GM18907 (cell line): ENCODE results near the gene TRMT11.
"Not testable (repeated sequence)": the region's sequence is repeated elsewhere in the genome, so short reads cannot be mapped to it uniquely, and the experiment has no call there.

Experiments
- ATAC-seq: cut with Tn5 transposase; IDR thresholded peaks from one replicate; pipeline ENCODE4 v1.9.1; 2021; ENCODE audit warnings: mild to moderate bottlenecking, moderate library complexity; ENCODE audit not compliant: unreplicated experiment

Gene TRMT11

DNA sequence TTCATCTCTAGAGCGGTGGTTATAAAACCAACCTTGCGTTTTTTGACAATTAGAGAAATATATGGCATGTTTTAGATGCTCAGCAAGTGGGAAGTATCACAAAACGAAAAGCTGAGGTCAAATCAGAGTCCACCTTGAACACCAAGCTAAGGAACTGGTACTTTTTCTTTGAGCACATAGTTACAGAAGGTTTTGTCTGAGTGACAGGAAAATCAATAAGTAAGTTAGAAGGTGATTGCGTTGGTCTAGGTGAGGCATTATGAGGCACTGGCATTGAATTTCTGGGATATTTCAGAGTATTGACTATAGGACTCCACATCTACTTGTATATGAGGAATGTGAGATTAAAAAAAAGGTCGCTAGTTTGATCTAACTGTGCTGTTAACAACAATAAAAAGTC, 30.4 kb upstream of the TRMT11 start:
- no peak for ATAC-seq

DNA sequence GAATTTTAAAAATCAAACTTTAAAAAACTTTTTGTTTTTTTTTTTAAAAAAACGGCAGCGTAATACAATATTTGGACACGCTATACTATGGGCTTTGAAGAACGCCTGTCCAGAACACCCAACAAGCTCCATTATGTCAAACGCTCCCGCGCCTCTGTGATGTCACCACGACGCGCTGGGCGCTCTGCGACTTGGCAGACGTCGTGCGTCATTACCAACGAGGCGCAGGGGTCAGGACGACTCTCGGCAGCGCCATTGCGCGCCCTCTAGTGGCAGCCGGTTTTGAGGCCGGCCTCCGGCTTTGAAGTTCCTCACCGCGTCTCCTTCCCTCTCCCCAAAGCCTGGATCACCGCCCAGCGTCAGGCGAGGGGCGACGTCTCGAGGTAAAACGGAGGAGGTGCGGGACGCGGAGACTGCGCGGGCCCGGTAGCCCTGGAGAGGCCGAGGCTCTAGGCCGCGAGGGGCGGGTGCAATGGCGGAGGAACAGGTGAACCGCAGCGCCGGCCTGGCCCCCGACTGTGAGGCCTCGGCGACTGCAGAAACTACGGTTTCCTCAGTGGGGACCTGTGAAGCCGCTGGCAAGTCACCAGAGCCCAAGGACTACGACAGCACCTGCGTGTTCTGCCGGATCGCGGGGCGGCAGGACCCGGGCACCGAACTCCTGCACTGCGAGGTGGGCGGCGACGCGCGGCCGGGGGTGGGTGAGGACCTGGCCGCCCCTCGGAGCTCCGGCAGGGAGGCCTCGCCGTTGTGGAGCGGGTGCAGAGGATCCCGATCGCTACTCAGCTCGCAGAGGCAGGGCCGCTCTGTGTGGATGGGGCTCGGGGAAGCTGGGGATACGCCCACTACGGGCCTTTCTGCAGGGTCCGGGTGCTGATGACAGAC, 29.6 kb upstream of the TRMT11 start, which contains the start of gene HINT3:
HINT3 (plus strand) TSS at position 265 of the 885 bp plus-strand sequence; CDS start at position 473, 208 bp downstream.
- ATAC-seq = peak; percentile 92

DNA sequence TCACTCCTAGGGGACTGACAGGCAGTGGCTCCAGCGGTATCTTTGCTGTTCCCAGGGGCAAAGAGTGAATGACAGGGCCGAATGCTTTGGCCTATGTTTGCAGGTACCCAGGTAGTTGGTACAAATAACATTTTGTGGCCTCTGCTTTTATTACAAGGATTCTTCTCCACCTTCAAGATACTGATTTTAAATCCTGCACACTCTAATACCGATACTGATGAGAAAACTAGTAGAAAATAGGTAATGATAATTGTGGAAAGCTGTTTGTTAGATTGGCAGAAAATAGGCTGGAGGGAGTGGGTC, 29.0 kb upstream of the TRMT11 start:
- ATAC-seq = no peak

DNA sequence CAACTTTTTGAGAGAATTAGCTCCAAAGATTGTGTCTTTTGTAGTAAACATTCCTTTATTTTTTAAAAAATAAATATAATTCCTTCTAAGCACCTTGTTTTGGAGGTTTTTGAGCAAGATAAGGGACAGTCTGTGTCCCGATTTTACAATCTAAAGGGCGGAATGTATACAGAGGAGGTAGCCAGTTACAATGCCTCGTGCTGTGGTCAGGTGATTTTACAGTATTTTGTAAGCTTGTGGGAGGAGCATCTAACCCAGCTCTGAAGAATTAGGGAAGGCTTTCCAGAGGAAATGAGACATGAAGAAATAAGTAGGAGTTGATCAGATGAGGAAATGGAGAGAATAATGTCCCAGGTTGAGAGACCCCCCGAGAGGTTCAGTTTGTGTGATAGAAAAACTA, 28.5 kb upstream of the TRMT11 start:
- no peak for ATAC-seq

DNA sequence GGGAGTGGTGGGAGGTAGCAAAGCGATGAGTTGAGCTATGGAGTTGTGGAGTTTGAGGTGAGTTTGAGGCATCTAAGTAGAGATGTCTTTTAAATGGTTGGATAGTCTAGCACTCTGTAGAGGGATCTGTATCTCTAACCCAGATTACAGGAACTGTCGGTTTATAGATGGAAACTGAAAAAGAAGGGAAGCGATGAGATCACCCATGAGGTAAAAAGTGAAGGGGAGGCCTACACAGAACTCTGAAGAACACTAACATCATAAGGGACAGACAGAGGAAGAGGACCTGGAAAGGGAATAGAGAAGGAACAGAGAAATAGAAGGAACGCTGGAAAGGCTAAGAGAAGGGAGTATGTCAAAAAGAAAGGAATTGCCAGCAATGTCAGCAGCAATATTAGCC, 27.3 kb upstream of the TRMT11 start:
- no peak for ATAC-seq

DNA sequence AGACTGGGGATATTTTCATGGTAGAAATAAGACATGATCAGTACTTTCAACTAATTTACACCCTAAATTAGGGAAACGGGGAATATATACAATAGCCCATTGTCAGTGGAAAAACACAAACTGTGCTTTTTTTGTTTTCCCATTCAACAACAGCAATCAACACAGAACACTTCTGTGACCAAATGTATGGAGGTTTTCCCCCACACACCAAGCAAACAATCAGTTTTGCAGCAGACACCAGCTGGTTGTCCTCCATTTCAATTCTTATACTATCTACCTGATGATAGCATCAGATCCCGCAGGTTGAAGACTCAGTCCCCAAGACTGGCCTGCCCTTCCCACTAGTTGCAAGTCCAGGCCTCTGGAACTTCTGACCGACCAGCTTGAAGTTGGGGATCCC, 25.2 kb upstream of the TRMT11 start:
- no peak for ATAC-seq

DNA sequence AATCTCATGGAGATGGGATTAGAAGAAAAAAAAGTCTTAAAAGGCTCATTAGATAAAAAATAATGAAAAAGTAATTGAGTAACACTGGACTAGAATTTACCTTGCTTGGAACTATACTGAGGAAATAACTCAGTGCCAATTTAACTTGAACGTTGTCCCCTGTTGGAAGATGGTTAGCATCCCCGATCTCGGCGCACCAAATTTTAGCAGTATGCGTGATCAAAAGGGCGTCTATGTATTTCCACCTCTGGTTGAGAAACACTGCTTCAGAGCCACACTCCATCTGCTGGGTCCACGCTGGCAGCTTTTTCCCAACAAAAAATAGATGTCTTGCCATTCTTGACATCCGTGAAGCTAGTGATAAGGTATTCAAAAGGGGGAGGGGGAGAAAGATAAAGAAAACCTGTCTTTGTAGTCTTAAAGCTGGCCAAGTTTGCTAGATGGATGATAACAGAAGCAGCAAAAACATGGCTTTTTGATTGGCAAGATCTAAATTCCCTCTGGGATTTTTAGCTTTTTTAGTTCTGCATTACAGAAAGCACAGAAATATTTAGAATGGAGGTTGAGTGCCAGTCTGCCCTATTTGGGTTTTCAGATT, 23.3 kb upstream of the TRMT11 start:
- no peak for ATAC-seq

DNA sequence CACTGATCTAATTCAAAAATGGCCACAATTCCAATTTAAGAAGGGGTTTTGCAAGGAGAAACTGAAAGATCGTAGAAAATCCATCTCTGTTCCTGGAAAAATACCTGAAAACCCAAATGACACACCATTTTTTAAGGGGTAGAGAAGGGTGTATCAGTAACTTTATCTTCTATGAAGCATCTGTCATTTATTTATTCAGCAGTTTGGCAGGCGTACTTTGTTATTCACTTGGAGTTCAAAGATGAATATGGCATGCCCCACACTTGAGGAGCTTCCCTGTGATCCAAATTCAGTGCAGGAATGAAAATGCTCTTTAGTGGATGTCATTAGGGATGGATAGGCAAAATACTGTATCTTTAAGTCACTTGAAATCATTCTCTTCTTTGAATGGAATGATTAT, 22.5 kb upstream of the TRMT11 start:
- no peak for ATAC-seq

DNA sequence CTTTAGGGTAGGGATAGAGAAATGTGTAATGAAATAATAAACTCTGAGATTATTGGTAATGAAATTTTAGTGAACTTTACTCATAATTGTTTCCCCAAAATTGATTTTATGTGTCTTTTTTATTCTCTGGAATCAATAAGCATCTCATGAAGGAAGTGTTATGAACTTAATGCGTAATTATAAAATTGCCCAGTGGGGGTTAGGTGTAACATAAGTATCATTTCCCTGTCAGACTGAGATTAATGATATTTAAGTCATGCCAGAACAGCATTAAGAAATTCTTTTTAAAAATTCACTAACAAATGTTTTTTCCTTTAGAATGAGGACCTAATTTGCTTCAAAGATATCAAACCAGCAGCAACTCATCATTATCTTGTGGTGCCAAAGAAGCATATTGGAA, 19.8 kb upstream of the TRMT11 start:
- ATAC-seq = no peak

DNA sequence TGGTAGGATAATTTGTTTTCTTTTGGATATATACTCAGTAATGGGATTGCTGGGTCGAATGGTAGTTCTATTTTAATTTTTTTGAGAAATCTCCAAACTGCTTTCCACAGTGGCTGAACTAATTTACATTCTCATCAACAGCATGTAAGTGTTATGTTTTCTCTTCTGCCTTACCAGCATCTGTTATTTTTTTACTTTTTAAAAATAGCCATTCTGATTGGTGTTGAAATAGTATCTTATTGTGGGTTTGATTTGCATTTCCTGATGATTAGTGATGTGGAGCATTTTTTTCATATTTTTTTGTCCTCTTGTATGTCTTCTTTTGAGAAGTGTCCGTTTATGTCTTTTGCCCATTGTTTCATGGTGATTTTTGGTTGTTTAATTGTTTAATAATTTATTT, 17.8 kb upstream of the TRMT11 start:
- no peak for ATAC-seq

DNA sequence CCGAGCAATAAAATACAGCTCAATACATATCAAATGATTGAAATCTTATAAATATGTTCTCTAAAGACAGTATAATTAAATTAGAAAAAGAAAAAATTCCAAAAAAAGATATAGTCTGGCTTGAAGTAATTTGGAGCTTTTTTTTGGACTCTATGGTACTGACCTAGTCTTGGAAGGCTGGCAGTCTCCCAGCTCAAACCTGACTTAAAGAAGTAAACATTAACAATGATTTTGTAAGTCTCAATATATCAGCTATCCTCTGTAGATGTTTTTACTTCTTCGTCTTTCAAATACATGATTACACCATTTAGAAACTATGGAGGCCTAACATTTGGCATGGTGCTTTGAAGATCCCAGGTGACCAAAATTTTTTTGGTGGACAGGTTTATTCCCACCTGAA, 15.6 kb upstream of the TRMT11 start:
- ATAC-seq = no peak

DNA sequence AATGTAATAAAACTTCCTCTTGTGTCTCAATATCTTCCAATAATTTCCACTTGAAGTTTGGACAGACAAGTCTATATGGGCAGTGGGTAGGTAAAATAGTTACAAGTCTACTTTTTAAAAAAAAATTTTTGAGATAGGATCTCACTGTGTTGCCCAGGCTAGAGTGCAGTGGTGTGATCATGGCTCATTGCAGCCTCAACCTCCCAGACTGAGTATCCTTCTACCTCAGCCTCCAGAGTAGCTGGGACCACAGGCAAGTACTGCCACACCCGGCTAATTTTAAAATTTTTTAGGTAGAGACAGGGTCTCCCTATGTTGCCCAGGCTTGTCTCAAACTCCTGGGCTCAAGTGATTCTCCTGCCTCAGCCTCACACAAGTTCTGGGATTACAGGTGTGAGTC, 13.9 kb upstream of the TRMT11 start:
- not testable (repeated sequence) for ATAC-seq

DNA sequence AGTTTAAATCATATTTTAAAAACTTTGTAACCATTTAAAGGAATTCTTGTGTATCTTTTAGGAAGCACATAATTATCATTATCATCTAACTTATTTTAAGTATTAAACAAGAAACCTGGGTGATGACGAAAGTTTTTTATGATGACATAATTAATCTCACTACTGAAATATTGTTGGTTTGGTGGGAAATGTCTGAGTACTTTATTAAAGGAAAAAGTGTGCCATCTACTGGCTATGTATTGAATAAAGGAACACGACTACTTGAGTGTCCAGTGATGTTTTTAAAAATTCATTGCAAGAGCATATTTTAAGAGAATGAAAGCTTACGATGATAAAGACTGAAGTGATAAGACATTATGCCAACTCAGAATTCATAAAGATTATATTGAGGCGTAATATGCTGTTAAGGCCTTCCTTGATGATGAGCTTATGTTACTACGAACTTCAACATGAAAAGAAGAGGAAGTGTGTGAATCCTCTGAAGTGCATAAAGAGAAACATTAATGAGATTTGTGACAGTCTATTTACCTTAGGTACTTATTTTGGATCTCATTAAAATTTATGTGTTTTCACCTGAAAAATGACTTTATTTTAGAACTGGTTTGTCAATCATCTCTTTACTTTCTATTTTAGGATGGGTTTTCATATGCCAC, 12.0 kb upstream of the TRMT11 start:
- ATAC-seq = peak; percentile 84

DNA sequence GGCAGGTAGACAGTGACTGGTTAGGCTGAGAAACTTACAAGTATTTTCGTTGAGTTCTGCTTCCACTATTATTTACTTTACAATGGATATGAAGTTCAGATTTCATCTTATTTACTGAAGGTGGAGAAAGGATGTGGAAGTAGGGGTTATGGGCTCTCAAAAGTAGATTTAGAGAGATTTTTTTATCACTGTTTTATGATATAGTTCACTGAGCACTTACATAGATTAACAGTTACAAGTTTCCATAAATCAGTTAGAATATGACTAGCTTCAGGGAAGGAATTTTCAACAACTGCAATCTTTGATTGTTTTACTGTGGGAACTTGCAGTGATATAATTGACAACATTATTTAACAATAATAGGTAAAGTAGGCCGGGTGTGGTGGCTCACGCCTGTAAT, 7.2 kb upstream of the TRMT11 start:
- ATAC-seq = no peak

DNA sequence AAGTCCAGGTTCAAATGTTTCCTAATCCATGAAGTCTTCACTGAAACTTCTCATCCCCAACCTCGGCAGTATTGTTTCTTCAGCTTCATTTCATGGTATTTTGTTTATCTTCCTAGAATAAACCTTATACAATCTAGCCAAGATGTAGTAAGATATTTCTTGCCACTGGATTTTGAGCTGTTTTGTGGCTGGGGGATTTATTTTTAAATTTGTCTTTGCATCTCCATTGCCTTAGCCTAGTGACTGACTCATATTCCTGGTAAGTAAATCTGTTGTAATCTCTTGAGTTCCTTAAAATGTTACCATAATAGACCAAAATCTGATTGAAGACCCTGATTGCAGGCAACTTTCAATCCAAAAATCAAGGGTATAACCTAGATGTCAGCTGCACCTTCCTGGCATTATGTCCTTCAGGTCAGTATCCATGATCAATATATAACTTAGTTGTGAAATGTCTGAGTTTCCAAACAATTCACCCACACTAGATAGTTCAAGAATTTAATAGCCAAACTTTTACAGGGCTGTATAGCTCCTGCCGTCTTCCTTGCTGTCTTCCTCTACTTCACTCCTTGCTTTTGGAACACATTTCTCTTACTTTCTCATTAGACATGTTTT, 4.7 kb upstream of the TRMT11 start:
- no peak for ATAC-seq

DNA sequence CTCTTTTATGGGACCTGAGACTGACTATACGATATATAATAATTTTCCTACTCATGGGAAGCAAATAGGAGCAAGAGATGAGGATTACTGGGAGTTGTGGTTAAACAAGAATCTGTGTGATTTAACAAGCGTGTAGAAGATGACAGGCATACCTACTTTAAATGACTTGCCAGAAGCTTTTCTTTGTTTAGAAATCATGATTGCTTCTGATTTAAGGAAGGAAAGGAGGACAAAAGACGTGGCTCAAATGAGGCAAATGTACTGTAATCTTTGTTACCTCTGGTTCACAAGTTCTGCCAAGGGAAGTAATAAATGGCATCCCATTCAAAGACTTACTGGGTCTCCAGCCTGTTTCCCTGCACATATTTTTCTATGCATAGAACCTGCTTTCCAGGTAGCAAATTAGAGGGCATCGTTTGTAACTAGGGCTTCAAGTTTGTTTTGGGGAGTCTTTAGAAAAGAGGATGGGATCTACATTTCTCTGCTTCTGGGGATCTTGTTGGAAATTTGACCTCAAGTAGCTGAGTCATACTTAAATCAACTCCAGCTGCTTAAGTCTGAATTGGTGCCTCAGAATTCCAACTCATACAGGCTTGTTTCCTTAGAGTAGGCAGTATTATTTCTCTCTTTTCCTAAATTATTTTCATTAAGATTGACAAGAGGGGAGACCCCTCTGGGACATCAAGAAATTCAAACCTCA, 2.9 kb upstream of the TRMT11 start:
- ATAC-seq = no peak

DNA sequence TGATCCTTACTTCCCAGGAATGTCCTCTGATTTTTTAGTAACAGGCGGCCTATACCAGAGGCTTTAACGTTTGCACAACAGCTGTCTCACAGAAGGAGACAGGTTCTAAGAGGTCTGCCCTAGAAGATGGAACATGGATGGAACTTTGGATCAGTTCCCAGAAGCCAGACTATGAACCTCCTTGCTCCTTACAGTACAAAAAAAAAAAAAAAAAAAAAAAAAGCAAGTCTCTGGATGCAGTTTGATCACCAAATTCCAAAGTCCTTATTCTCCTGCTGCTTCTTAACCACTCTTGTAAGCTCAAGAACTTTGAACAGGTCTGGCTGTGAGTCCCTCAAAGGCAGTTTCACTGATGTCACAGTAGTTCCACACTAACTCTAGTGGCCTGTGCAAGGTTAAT, 2.0 kb upstream of the TRMT11 start:
- ATAC-seq = no peak

DNA sequence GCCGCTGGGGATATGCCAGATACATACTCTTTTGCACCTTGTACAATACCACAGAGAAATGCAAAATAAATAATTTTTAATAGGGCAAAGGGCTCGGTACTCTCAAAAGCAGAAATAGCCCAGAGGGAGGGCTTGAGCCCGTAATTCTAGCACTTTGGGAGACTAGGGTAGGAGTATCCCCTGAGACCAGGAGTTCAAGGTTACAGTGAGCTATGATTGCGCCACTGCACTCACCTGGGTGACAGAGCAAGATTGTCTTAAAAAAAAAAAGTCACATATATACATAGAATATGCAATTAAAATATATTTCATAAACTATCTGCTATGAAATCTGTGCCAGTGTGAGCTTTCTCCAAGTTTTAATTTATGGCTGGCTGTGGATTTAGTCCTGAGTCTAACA, 818 bp upstream of the TRMT11 start:
- no peak for ATAC-seq

DNA sequence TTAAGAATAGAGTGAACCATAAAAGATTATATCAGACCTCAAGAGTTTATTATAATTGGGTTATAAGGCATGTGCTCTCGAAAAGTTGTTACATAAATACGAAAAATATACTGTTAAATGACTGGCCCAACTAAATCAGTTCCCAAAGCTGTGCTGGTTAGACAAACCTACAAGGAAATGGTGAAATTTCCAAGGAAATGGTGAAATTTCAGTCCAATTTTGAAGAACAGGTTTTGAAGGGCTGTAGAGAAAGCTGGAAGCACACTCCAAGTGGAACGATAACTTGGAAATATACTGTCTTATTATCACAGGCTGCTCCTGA, 400 bp upstream of the TRMT11 start:
- no peak for ATAC-seq

DNA sequence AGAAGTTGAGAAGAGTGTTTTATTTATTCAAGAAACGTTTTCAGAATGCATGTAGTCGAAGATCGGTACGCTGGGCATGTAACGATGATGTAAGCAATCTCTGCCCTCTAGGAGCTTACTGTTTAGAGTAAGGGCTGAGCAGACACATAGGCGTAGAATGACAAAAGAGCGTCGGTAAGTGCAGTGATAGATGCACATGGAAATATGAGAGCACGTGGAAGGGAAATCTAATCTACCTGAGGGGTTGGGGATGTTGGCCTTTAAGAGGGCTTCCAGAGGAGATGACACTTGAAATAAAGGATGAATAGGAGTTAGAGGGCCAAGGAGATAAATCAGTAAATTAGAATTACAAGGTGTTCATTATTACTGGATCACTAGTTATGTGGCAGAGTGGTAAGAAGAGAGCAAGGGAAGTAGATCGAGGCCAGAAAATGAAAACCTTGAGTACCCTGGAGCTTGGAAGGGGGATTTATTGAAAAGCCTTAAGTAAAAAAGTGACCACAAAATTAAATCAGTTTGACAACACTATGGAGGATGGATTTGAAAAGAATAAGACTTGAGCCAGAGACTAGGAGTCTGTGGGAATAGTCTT, 782 bp downstream of the TRMT11 start:
- ATAC-seq = peak; percentile 37

DNA sequence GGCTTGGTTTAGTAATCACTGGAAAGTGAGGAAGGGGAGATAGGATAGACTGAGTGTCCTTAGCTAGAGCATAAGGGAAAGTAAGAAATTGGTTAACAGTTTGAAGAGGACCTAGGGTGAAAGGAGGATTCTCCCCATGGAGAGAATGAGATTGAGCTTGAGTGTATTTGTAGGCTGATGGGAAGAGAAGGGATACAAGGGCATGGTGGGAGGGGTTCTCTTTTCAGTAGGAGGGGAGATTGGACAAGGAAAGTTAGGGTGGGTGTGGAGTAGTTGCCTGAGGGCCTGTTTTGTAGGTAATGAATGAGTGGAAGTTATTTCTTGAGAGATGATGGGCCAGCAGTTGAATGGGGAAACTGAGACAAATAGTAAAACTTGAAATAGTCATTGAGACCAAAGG, 1.9 kb downstream of the TRMT11 start:
- ATAC-seq = no peak
